NCI-H226 (cell line): Measurements from ENCODE around the gene ZNF547.
"Not testable (repeated sequence)": the region's sequence is repeated elsewhere in the genome, so short reads cannot be mapped to it uniquely, and the experiment has no call there.

Experiments used
- DNase-seq: peaks from one replicate; pipeline ENCODE4 v3.0.0-alpha.2; 2015

Gene ZNF547

GRCh38 chr19:57362997-57363687 lies at the start of gene ZNF547, which contains the start of gene TRAPPC2B:
TSS of gene ZNF547 (plus strand) at chr19:57363551. CDS start at chr19:57368556, 5,005 bp downstream.
TSS of gene TRAPPC2B (plus strand) at chr19:57363551. CDS start at chr19:57364834, 1,283 bp downstream.
- DNase-seq: peak; percentile 100

GRCh38 chr19:57314146-57314545 lies 49.2 kb upstream of the ZNF547 start:
- no peak for DNase-seq

GRCh38 chr19:57317503-57317902 lies 45.8 kb upstream of the ZNF547 start:
- no peak for DNase-seq

DNA sequence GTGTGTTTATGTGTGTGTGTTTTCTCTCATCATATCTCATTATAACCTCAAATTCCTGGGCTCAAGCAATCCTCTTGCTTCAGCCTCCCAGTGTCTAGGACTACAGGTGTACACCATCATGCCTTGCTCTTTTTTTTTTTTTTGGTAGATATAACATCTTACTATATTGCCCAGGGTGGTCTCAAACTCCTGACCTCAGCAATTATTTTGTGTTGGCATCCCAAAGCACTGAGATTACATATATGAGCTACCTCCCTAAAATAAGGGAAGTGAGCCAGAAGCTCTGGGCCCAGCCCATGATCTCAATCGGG lies 43.5 kb upstream of the ZNF547 start:
- DNase-seq: no peak

DNA sequence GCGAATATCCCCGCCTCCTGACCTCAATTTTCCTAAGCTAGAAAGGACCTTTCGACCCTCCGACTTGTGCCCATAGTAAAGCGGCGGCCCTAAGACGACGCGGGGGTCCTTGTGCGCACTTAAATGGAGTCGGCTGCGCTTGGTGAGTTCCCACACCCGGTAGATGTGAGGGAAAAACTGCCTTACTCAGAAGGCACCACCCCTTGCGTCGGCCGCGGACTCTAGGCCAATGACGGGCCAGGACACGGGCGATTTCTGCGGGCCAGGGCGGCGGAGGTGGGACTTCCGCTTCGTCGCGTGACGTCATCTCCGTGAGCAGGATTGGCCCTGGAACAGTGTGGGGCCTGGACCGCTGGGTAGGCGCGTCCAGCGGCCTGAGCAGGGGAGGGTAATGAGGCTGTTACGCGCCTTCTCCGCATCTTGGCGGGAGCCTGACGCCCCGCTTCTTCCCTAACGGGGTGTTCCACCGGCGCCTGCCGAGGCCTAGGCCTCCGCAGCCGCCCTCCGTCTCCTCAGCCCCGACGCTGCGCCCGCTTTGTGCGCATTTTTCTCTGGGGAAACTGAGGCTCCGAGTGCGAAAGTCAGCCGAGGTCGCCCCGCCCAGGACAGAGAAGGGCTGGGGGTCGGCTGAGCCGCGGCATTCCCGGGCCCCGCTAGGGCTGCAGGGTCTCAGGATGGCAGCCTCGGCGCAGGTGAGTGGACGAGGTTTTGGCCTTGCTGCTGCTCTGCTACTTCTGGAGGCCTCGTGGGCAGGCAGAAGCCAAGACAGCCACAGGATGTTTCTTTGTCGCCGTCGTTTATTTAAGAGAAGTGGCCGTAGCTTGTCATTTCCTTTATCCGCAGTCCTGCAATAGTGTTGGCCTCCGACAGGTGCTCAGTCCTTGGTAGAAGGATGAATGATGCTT lies 42.9 kb upstream of the ZNF547 start, which contains the start of gene ZNF543:
Gene ZNF543 (plus strand): TSS at position 293 of the 905 bp plus-strand sequence. CDS start 382 bp downstream, at position 675.
- peak; percentile 100 for DNase-seq

- no peak for DNase-seq
Observed at GRCh38 chr19:57321116-57321515, 42.2 kb upstream of the ZNF547 start.

- DNase-seq: no peak
Observed at GRCh38 chr19:57321751-57322150, 41.6 kb upstream of the ZNF547 start.

DNA sequence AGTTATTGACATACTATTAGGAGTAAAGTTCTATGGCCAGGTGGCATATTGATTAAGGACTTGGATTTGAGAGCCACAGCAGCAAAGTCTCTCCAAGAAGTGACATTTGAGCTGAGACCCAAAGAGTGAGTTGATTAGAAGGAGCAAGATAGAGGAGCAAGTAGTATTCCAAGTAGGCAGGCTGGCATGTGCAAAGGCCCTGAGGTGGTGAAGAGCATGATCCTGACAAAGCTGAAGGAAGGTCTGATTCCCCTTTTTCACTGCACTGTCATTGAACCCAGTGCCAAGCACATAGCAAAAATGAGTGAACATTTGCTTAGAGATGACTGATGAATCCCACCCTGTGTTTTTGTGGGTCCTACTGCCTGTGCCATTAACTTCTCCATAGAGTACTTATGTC lies 38.4 kb upstream of the ZNF547 start:
- DNase-seq: no peak

DNA sequence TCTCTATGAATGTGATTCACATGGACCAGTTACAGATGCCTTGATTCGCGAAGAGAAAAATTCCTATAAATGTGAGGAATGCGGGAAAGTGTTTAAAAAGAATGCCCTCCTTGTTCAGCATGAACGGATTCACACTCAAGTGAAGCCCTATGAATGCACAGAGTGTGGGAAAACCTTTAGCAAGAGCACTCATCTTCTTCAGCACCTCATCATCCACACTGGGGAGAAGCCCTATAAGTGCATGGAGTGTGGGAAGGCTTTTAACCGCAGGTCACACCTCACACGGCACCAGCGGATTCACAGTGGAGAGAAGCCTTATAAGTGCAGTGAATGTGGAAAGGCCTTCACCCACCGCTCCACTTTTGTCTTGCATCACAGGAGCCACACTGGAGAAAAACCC lies 35.4 kb upstream of the ZNF547 start:
- DNase-seq: no peak

- no peak for DNase-seq
Observed at GRCh38 chr19:57334191-57334590, 29.2 kb upstream of the ZNF547 start.

GRCh38 chr19:57338877-57339276 lies 24.5 kb upstream of the ZNF547 start:
- DNase-seq: no peak

DNA sequence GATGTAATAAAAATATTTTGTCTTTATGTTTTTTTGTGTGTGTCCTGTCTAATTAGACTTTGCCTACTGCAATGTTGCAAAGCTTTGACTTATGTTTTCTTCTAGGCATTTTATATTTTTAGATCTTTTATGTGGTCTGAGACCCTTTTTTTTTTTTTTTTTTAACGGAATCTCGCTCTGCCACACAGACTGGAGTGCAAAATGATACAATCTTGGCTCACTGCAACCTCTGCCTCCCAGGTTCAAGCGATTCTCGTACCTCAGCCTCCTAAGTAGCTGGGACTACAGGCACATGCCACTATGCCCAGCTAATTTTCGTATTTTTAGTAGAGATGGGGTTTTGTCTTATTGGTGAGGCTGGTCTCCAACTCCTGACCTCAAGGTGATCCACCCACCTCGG lies 20.8 kb upstream of the ZNF547 start:
- DNase-seq: no peak

DNA sequence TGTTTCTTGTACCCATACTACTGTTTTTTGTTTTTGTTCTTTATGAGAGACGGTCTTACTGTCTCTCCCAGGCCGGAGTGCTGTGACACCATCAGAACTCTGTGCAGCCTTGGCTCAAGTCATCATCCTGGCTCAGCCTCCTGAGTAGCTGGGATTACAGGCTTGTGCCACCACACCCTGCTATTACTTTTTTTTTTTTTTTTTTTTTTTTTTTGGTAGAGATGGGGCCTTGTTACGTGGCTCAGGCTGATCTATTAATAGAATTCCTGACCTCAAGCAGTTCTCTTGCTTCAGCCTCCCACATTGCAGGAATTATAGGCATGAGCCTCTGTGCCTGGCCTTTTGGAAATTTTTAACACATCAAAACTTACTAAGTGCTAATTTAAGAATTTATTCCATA lies 15.2 kb upstream of the ZNF547 start:
- DNase-seq: no peak

- peak; percentile 99 for DNase-seq
Observed at GRCh38 chr19:57350877-57351805, 12.2 kb upstream of the ZNF547 start, which contains the start of gene ZNF304. TSS of gene ZNF304 (plus strand) at chr19:57351271. CDS start at chr19:57351665, 394 bp downstream.

GRCh38 chr19:57351867-57352266 lies 11.5 kb upstream of the ZNF547 start:
- DNase-seq: no peak

- no peak for DNase-seq
Observed at GRCh38 chr19:57355916-57356315, 7.4 kb upstream of the ZNF547 start.

GRCh38 chr19:57357406-57357805 lies 5.9 kb upstream of the ZNF547 start:
- DNase-seq: no peak

GRCh38 chr19:57359300-57359699 lies 4.1 kb upstream of the ZNF547 start:
- no peak for DNase-seq

DNA sequence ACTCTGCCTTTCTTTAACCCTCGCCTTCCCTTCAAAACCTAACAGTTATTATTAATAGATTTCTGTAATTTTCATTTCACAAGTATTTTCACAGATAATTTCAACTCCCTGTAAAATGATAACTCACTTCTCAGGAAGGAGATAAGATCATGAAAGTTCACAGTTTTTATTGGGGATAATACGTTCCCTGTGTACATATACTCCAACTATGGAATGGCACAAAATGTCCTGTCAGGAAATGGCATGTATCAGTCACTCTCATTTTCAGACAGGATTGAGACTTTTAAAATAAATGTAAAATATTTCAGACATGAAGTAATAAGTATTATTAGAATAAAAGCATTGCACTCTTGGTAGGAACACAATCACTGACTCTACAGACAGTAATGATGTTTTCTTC lies 932 bp upstream of the ZNF547 start:
- no peak for DNase-seq

DNA sequence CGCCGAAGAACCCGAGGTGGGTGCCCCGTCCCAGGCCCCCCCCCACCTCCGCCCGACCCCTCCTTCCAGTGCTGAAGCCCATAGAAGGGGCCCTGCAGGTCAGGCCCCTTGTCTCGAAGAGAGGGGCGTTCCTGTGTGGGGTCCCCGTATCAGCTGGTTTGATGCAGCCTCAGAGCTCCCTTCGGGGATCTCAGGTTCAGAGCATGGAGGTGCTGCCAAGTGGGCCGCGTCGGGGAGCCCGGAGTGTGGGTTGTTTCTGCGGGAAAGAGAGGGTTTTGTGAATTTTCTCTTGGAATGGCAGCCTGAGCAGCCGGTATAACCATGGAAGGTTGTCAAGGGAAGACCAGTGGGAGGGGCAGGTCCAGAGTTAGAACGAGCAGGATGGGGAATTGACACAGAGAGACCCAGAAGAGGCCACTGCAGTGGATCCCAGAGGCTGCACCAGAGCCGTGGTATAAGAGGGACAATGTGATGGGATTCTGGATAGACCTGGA lies 384 bp downstream of the ZNF547 start:
- peak; percentile 23 for DNase-seq

- DNase-seq: no peak
Observed at GRCh38 chr19:57366776-57367175, 3.4 kb downstream of the ZNF547 start.

DNA sequence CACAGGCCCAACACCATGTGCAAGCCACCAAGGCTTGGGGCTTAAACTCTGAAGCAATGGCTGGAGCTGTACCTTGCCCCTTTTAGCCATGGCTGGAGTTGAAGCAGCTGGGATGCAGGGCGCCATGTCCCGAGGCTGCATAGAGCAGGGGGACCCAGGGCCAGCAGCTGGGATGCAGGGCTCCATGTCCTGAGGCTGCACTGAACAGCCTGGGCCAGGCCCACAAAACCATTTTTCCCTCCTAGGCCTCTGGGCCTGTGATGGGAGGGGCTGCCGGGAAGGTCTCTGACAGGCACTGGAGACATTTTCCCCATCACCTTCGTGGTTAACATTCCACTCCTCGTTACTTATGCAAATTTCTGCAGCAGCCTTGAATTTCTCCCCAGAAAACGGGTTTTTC lies 10.8 kb downstream of the ZNF547 start:
- no peak for DNase-seq

DNA sequence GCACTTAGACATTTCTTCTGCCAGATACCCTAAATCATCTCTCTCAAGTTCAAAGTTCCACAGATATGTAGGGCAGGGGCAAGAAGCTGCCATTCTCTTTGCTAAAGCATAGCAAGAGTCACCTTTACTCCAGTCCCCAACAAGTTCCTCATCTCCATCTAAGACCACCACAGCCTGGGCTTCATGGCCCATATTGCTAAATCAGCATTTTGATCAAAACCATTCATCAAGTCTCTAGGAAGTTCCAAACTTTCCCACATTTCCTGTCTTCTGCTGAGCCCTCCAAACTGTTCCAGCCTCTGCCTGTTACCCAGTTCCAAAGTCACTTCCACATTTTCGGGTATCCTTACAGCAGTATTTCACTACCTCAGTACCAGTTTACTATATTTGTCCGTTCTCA lies 11.3 kb downstream of the ZNF547 start:
- DNase-seq: not testable (repeated sequence)
